NB4 (cell line): ENCODE results near the gene OR1F1.

ENCODE experiments used
- CTCF ChIP-seq: IDR thresholded peaks from one replicate; pipeline ENCODE4 v1.5.1; 2012; ENCODE audit warnings: low read depth, low read length
- POLR2A ChIP-seq: IDR thresholded peaks from 2 replicates; pipeline ENCODE4 v1.6.1; 2011; ENCODE audit warnings: mild to moderate bottlenecking; ENCODE audit not compliant: insufficient read length; ENCODE audit errors: extremely low read depth

DNA sequence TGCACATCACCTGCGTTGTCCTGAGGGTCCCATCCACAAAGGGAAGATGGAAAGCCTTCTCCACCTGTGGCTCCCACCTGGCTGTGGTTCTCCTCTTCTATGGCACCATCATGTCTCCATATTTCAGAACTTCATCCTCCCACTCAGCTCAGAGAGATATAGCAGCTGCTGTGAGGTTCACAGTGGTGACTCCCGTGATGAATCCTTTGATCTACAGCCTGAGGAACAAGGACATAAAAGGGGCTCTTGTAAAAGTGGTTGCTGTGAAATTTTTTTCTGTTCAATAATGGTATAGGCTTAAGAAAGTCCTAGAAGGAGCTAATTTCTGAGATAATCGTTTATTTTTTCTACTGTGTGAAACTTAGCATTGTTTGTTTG is 28.2 kb downstream of the OR1F1 start:
- TF ChIP-seq CTCF (no peak), POLR2A (no peak)
